GM23338 (cell line): ENCODE data around the gene LYSMD3.

Source experiments
- CREB1 ChIP-seq: fragments of 250-450 bp; sonication (Bioruptor Pico); IDR thresholded peaks from 2 replicates; pipeline ENCODE4 v1.5.0; 2020; ENCODE audit warnings: low read depth, mild to moderate bottlenecking, moderate library complexity
- EZH2 ChIP-seq: fragments of 200-600 bp; sonication (generic); IDR thresholded peaks from one replicate; pipeline ENCODE4 v1.8.0; 2017; ENCODE audit warnings: antibody characterized with exemption, mild to moderate bottlenecking, low read depth; ENCODE audit not compliant: unreplicated experiment
- EZH2phosphoT487 ChIP-seq: fragments of 200-600 bp; sonication (generic); IDR thresholded peaks from one replicate; pipeline ENCODE4 v1.8.1; 2018; ENCODE audit warnings: antibody characterized with exemption; ENCODE audit not compliant: unreplicated experiment
- POLR2AphosphoS5 ChIP-seq: IDR thresholded peaks from 2 replicates; pipeline ENCODE4 v1.6.1; 2016; ENCODE audit warnings: antibody characterized with exemption, low read depth
- ZNF331 ChIP-seq: fragments of 250-450 bp; sonication (Bioruptor Pico); IDR thresholded peaks from 2 replicates; pipeline ENCODE4 v1.5.0; 2020; ENCODE audit warnings: low read depth, mild to moderate bottlenecking, moderate library complexity
- TF ChIP-seq, protein P1 (sequence below), 2 experiments: fragments of 200-600 bp in 1 of 2; sonication (generic) in 1 of 2; conservative IDR thresholded peaks; 2 replicates each; pipeline versions ENCODE4 v1.5.1 to v1.6.1; 2016 to 2017; ENCODE audit warnings: antibody characterized with exemption in 2 of 2, low read depth in 2 of 2, mild to moderate bottlenecking in 2 of 2, moderate library complexity in 1 of 2
- TF ChIP-seq, protein P2 (sequence below): IDR thresholded peaks from one replicate; pipeline ENCODE4 v1.6.1; 2018; ENCODE audit warnings: antibody characterized with exemption; ENCODE audit not compliant: unreplicated experiment

- no peak for TF ChIP-seq EZH2phosphoT487
- TF ChIP-seq, protein P1, sequence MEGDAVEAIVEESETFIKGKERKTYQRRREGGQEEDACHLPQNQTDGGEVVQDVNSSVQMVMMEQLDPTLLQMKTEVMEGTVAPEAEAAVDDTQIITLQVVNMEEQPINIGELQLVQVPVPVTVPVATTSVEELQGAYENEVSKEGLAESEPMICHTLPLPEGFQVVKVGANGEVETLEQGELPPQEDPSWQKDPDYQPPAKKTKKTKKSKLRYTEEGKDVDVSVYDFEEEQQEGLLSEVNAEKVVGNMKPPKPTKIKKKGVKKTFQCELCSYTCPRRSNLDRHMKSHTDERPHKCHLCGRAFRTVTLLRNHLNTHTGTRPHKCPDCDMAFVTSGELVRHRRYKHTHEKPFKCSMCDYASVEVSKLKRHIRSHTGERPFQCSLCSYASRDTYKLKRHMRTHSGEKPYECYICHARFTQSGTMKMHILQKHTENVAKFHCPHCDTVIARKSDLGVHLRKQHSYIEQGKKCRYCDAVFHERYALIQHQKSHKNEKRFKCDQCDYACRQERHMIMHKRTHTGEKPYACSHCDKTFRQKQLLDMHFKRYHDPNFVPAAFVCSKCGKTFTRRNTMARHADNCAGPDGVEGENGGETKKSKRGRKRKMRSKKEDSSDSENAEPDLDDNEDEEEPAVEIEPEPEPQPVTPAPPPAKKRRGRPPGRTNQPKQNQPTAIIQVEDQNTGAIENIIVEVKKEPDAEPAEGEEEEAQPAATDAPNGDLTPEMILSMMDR (conservative IDR thresholded peaks at IDR 0.05; ENCODE audit: low read depth in 2 of 2), result no peak
- no peak for TF ChIP-seq EZH2
- TF ChIP-seq, protein P2, sequence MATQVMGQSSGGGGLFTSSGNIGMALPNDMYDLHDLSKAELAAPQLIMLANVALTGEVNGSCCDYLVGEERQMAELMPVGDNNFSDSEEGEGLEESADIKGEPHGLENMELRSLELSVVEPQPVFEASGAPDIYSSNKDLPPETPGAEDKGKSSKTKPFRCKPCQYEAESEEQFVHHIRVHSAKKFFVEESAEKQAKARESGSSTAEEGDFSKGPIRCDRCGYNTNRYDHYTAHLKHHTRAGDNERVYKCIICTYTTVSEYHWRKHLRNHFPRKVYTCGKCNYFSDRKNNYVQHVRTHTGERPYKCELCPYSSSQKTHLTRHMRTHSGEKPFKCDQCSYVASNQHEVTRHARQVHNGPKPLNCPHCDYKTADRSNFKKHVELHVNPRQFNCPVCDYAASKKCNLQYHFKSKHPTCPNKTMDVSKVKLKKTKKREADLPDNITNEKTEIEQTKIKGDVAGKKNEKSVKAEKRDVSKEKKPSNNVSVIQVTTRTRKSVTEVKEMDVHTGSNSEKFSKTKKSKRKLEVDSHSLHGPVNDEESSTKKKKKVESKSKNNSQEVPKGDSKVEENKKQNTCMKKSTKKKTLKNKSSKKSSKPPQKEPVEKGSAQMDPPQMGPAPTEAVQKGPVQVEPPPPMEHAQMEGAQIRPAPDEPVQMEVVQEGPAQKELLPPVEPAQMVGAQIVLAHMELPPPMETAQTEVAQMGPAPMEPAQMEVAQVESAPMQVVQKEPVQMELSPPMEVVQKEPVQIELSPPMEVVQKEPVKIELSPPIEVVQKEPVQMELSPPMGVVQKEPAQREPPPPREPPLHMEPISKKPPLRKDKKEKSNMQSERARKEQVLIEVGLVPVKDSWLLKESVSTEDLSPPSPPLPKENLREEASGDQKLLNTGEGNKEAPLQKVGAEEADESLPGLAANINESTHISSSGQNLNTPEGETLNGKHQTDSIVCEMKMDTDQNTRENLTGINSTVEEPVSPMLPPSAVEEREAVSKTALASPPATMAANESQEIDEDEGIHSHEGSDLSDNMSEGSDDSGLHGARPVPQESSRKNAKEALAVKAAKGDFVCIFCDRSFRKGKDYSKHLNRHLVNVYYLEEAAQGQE, result no peak
- no peak for TF ChIP-seq ZNF331 (CRISPR knock-in tag)
- TF ChIP-seq POLR2AphosphoS5, result no peak
- TF ChIP-seq CREB1, result no peak
These were observed 25.8 kb downstream of the LYSMD3 start for GRCh38 chr5:90503596-90503995.
